GM18511 (cell line): Measurements from ENCODE around the gene GVQW3.

Experiments
- ATAC-seq: cut with Tn5 transposase; IDR thresholded peaks from one replicate; pipeline ENCODE4 v1.9.1; 2021; ENCODE audit warnings: mild to moderate bottlenecking, moderate library complexity; ENCODE audit not compliant: unreplicated experiment

The GVQW3 gene

GRCh38 chr11:76444384-76445120 is 63.4 kb downstream of the GVQW3 start, which contains the start of gene EMSY:
TSS of gene EMSY (plus strand) at chr11:76445018. CDS start at chr11:76446939, 1,921 bp downstream.
- peak; percentile 94 for ATAC-seq

GRCh38 chr11:76445121-76446084 is 64.3 kb downstream of the GVQW3 start:
- ATAC-seq = peak; percentile 39

- ATAC-seq = no peak
Measured at GRCh38 chr11:76448506-76448905, 67.4 kb downstream of the GVQW3 start.

GRCh38 chr11:76453248-76453647 is 72.1 kb downstream of the GVQW3 start:
- ATAC-seq = no peak

- no peak for ATAC-seq
Measured at GRCh38 chr11:76455331-76455730, 74.2 kb downstream of the GVQW3 start.

- ATAC-seq = no peak
Measured at GRCh38 chr11:76455931-76456330, 74.8 kb downstream of the GVQW3 start.

- no peak for ATAC-seq
Measured at GRCh38 chr11:76456571-76456970, 75.4 kb downstream of the GVQW3 start.
